MM.1S (cell line): ENCODE measurements around the gene GPBP1L1.

ENCODE experiments used
- DNase-seq: peaks from one replicate; pipeline ENCODE4 v3.0.0-alpha.2; 2015
- H2AFZ ChIP-seq: fragments of 300-600 bp; sonication (generic); 2 replicates; pipeline ENCODE4 v1.6.0; 2016; ENCODE audit warnings: antibody characterized with exemption, low read length
- H3F3A ChIP-seq: fragments of 300-600 bp; sonication (generic); 2 replicates; pipeline ENCODE4 v1.6.1; 2016; ENCODE audit warnings: mild to moderate bottlenecking, antibody characterized with exemption, low read length, moderate library complexity, mixed read lengths; ENCODE audit not compliant: insufficient read depth
- H3K27ac ChIP-seq: fragments of 300-600 bp; sonication (generic); 2 replicates; pipeline ENCODE4 v1.5.1; 2016; ENCODE audit warnings: mild to moderate bottlenecking, low read length
- H3K27me3 ChIP-seq: fragments of 300-600 bp; sonication (generic); replicated peaks from 2 replicates; pipeline ENCODE4 v1.6.0; 2016; ENCODE audit warnings: low read length; ENCODE audit not compliant: insufficient read depth
- H3K36me3 ChIP-seq: fragments of 300-600 bp; sonication (generic); replicated peaks from 2 replicates; pipeline ENCODE4 v1.6.1; 2016; ENCODE audit warnings: mild to moderate bottlenecking, low read length, mixed read lengths; ENCODE audit not compliant: insufficient read depth
- H3K4me1 ChIP-seq: fragments of 300-600 bp; sonication (generic); 2 replicates; pipeline ENCODE4 v1.6.1; 2016; ENCODE audit warnings: low read length, mixed read lengths
- H3K4me2 ChIP-seq: fragments of 300-600 bp; sonication (generic); 2 replicates; pipeline ENCODE4 v1.6.0; 2016; ENCODE audit warnings: low read depth, low read length
- H3K4me3 ChIP-seq: fragments of 300-600 bp; sonication (generic); 2 replicates; pipeline ENCODE4 v1.5.1; 2016; ENCODE audit warnings: low read length, mixed read lengths
- H3K79me2 ChIP-seq: fragments of 300-600 bp; sonication (generic); 2 replicates; pipeline ENCODE4 v1.6.1; 2016; ENCODE audit warnings: mixed run types, low read length, mixed read lengths
- H3K9ac ChIP-seq: fragments of 300-600 bp; sonication (generic); 2 replicates; pipeline ENCODE4 v1.6.1; 2016; ENCODE audit warnings: low read length, mixed read lengths
- H3K9me2 ChIP-seq: fragments of 300-600 bp; sonication (generic); replicated peaks from 2 replicates; pipeline ENCODE4 v1.6.1; 2016; ENCODE audit warnings: mild to moderate bottlenecking, low read length, mixed read lengths; ENCODE audit not compliant: insufficient read depth
- H3K9me3 ChIP-seq: fragments of 300-600 bp; sonication (generic); replicated peaks from 2 replicates; pipeline ENCODE4 v1.6.1; 2016; ENCODE audit warnings: mild to moderate bottlenecking, low read length, mixed read lengths; ENCODE audit not compliant: insufficient read depth
- H4K20me1 ChIP-seq: fragments of 300-600 bp; sonication (generic); 2 replicates; pipeline ENCODE4 v1.6.1; 2016; ENCODE audit warnings: mild to moderate bottlenecking, low read length, moderate library complexity, mixed read lengths; ENCODE audit not compliant: insufficient read depth
- CTCF ChIP-seq: fragments of 300-600 bp; sonication (generic); IDR thresholded peaks from 2 replicates; pipeline ENCODE4 v1.5.1; 2016; ENCODE audit warnings: antibody characterized with exemption, low read length, mixed read lengths
- EZH2 ChIP-seq: fragments of 300-600 bp; sonication (generic); optimal IDR thresholded peaks from 2 replicates; pipeline ENCODE3; 2017; ENCODE audit warnings: low read depth, mild to moderate bottlenecking, antibody characterized with exemption, low read length, mixed read lengths
- EZH2phosphoT487 ChIP-seq: fragments of 300-600 bp; sonication (generic); IDR thresholded peaks from 2 replicates; pipeline ENCODE4 v1.6.1; 2018; ENCODE audit warnings: antibody characterized with exemption, low read length

The GPBP1L1 gene

GRCh38 chr1:45621895-45622523 is 64.3 kb downstream of the GPBP1L1 start:
- no peak overlapping the region for H3K27ac ChIP-seq
- H4K20me1 ChIP-seq, result no peaks in the 10 kb centered on the region
- DNase-seq, result no peak
- H2AFZ ChIP-seq, result no peak overlapping the region
- peaks cover 4% of the 10 kb centered on the region; the same call in 1 of the 2 replicates for H3K36me3 ChIP-seq
- TF ChIP-seq CTCF, result no peak
- no peak for TF ChIP-seq EZH2phosphoT487
- TF ChIP-seq EZH2, result no peak
- no peaks in the 10 kb centered on the region for H3K79me2 ChIP-seq
- H3F3A ChIP-seq, result peaks cover 32% of the 10 kb centered on the region
- H3K9me2 ChIP-seq, result no peaks in the 10 kb centered on the region
- H3K9ac ChIP-seq, result no peak overlapping the region
- H3K4me1 ChIP-seq, result no peaks in the 10 kb centered on the region
- H3K9me3 ChIP-seq, result no peaks in the 10 kb centered on the region
- no peaks in the 10 kb centered on the region for H3K27me3 ChIP-seq
- no peak overlapping the region for H3K4me2 ChIP-seq
- no peak overlapping the region for H3K4me3 ChIP-seq

- H3K36me3 ChIP-seq, result peaks cover 4% of the 10 kb centered on the region; the same call in 1 of the 2 replicates
- TF ChIP-seq EZH2 (no peak), CTCF (no peak), EZH2phosphoT487 (no peak)
- H3F3A ChIP-seq, result peaks cover 32% of the 10 kb centered on the region
- H3K27me3 ChIP-seq, result no peaks in the 10 kb centered on the region
- DNase-seq, result no peak
- H4K20me1 ChIP-seq, result no peaks in the 10 kb centered on the region
- no peak overlapping the region for H3K4me3 ChIP-seq
- no peaks in the 10 kb centered on the region for H3K9me2 ChIP-seq
- no peaks in the 10 kb centered on the region for H3K4me1 ChIP-seq
- H3K79me2 ChIP-seq, result no peaks in the 10 kb centered on the region
- no peaks in the 10 kb centered on the region for H3K9me3 ChIP-seq
- H3K9ac ChIP-seq, result no peak overlapping the region
- no peak overlapping the region for H3K4me2 ChIP-seq
- no peak overlapping the region; the same call in 1 of the 2 replicates for H3K27ac ChIP-seq
- no peak overlapping the region for H2AFZ ChIP-seq
Observed at GRCh38 chr1:45621501-45621836, 64.9 kb downstream of the GPBP1L1 start.

- no peaks in the 10 kb centered on the region for H3K9me2 ChIP-seq
- peaks cover 9% of the 10 kb centered on the region for H3K36me3 ChIP-seq
- H3K4me2 ChIP-seq, result no peak overlapping the region
- no peak overlapping the region for H3K4me3 ChIP-seq
- no peaks in the 10 kb centered on the region for H3K27me3 ChIP-seq
- H3K4me1 ChIP-seq, result no peaks in the 10 kb centered on the region
- no peak overlapping the region for H2AFZ ChIP-seq
- TF ChIP-seq CTCF (no peak), EZH2 (no peak)
- H3K9ac ChIP-seq, result no peak overlapping the region
- no peak for DNase-seq
- H3F3A ChIP-seq, result peaks cover 36% of the 10 kb centered on the region
- no peak overlapping the region; the same call in 1 of the 2 replicates for H3K27ac ChIP-seq
- H3K9me3 ChIP-seq, result no peaks in the 10 kb centered on the region
- no peaks in the 10 kb centered on the region for H4K20me1 ChIP-seq
- no peaks in the 10 kb centered on the region for H3K79me2 ChIP-seq
Observed at GRCh38 chr1:45620588-45621500, 65.5 kb downstream of the GPBP1L1 start.
